Measurements from ENCODE around the gene RPTOR. TPM values are rescaled to one million over a fixed set of nuclear protein-coding genes. Genes with fewer than 3 reads are reported as not detected.
"Not testable (repeated sequence)": the region's sequence is repeated elsewhere in the genome, so short reads cannot be mapped to it uniquely, and the experiment has no call there.

RPTOR gene
- total RNA-seq, 1 donor: 27.9 TPM

DNA sequence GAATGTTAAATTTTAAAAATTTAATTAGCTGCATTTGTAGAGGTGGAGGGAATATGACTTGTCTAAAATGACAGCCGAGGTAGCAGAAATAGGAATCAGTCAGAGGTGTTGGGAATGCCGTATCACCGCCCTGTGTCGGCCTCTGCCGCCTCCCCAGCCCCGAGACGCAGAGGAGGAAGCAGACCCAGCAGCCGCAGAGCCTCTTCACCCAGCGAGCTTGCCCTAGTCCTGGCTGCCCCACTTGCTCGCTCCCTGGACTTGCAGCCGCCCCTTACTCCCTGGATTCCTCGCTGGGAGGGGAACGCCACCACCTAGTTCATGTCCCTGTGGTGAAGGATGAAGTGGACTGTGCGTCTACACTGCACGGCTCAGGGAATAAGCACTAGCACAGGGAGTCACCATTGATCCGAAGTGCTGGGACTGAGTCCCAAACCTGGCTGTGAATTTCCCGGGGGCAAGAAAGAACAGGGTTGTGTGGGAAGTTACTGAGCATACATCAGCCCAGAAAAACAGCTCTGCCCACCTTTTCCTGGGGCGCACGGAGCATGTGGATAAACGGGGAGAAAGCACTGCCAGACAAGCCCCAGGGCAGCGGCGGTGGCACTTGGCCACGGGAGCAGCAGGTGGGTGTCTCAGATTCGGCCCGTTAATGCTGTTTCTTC is 76.8 kb downstream of the RPTOR start:
- H3K27ac ChIP-seq (ENCODE audit: low read depth, low read length): no peak overlapping the region
- no peaks in the 10 kb centered on the region for H3K27me3 ChIP-seq (ENCODE audit: insufficient read depth, low read length)
- H2AFZ ChIP-seq (ENCODE audit: low read length): no peak overlapping the region
- H3K36me3 ChIP-seq (ENCODE audit: insufficient read depth, low read length): no peaks in the 10 kb centered on the region
- H3K9me3 ChIP-seq (ENCODE audit: low read depth, low read length): no peaks in the 10 kb centered on the region
- H3K4me3 ChIP-seq (ENCODE audit: insufficient read depth, low read length): no peak overlapping the region
- H3K4me2 ChIP-seq (ENCODE audit: insufficient read depth, low read length): no peak overlapping the region
- H4K20me1 ChIP-seq (ENCODE audit: insufficient read depth, low read length): peaks cover 23% of the 10 kb centered on the region
- H3K79me2 ChIP-seq (ENCODE audit: insufficient read depth, low read length): peaks cover 50% of the 10 kb centered on the region
- TF ChIP-seq, protein P1, sequence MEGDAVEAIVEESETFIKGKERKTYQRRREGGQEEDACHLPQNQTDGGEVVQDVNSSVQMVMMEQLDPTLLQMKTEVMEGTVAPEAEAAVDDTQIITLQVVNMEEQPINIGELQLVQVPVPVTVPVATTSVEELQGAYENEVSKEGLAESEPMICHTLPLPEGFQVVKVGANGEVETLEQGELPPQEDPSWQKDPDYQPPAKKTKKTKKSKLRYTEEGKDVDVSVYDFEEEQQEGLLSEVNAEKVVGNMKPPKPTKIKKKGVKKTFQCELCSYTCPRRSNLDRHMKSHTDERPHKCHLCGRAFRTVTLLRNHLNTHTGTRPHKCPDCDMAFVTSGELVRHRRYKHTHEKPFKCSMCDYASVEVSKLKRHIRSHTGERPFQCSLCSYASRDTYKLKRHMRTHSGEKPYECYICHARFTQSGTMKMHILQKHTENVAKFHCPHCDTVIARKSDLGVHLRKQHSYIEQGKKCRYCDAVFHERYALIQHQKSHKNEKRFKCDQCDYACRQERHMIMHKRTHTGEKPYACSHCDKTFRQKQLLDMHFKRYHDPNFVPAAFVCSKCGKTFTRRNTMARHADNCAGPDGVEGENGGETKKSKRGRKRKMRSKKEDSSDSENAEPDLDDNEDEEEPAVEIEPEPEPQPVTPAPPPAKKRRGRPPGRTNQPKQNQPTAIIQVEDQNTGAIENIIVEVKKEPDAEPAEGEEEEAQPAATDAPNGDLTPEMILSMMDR (IDR thresholded peaks at IDR 0.05; ENCODE audit: extremely low read depth, low read depth, low read length): no peak
- no peak for DNase-seq (ENCODE audit: insufficient read length, low spot score, missing footprints)
- no peaks in the 10 kb centered on the region for H3K4me1 ChIP-seq (ENCODE audit: insufficient read depth, low read length)

DNA sequence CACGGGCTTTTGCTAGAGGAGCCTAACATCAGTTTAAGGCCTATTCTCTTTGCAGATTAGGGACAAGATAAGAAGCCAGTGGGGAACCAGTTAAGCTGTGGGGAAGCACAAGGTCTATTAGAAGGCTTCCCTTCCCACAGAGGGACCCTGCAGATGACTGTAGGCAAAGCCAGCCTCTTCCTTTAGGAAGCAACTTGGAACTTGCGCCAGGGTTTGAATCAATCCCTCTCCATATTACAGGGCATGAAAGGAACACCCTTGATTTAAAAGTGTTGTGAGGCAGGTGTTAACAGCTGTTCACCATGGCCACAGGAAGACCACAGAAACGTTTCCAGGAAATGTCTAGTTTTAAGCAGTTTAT is 77.3 kb downstream of the RPTOR start:
- TF ChIP-seq, protein P1 (IDR thresholded peaks at IDR 0.05; ENCODE audit: extremely low read depth, low read depth, low read length): no peak
- DNase-seq (ENCODE audit: insufficient read length, low spot score, missing footprints): no peak
- H3K79me2 ChIP-seq (ENCODE audit: insufficient read depth, low read length): peaks cover 50% of the 10 kb centered on the region

DNA sequence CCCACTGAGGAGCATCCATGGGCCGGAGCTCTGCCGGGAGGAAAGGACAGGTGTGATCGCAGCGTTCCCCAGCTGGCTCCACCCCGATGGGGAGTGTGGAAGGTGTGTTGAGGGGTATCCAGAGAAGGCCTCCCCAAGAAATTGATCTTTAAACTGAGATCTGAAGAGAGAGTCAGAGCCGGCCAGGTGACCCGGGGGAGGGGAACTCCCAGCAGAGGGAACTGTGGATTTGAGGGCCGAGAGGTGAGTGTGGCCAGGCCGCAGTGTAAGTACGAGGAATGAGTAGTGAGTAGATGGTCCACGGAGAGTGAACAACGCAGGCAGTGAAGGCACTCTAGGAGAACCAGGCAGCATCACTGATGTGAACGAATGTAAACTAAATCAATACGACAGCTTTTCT is 80.2 kb downstream of the RPTOR start:
- Histone ChIP-seq H3K4me1 (ENCODE audit: insufficient read depth, low read length) (no peaks in the 10 kb centered on the region), H3K4me3 (ENCODE audit: insufficient read depth, low read length) (no peak overlapping the region), H3K4me2 (ENCODE audit: insufficient read depth, low read length) (no peak overlapping the region), H2AFZ (ENCODE audit: low read length) (no peak overlapping the region), H3K27ac (ENCODE audit: low read depth, low read length) (no peak overlapping the region), H3K79me2 (ENCODE audit: insufficient read depth, low read length) (peaks cover 39% of the 10 kb centered on the region), H3K27me3 (ENCODE audit: insufficient read depth, low read length) (no peaks in the 10 kb centered on the region), H3K9me3 (ENCODE audit: low read depth, low read length) (no peaks in the 10 kb centered on the region), H4K20me1 (ENCODE audit: insufficient read depth, low read length) (peaks cover 13% of the 10 kb centered on the region), H3K36me3 (ENCODE audit: insufficient read depth, low read length) (no peaks in the 10 kb centered on the region)
- TF ChIP-seq, protein P1 (IDR thresholded peaks at IDR 0.05; ENCODE audit: extremely low read depth, low read depth, low read length): no peak
- DNase-seq (ENCODE audit: insufficient read length, low spot score, missing footprints): no peak

More for the DNA sequence above, 77.3 kb downstream of the RPTOR start:
- Histone ChIP-seq H3K4me1 (ENCODE audit: insufficient read depth, low read length) (no peaks in the 10 kb centered on the region), H3K9me3 (ENCODE audit: low read depth, low read length) (no peaks in the 10 kb centered on the region), H3K4me2 (ENCODE audit: insufficient read depth, low read length) (no peak overlapping the region), H4K20me1 (ENCODE audit: insufficient read depth, low read length) (peaks cover 23% of the 10 kb centered on the region), H3K27me3 (ENCODE audit: insufficient read depth, low read length) (no peaks in the 10 kb centered on the region), H2AFZ (ENCODE audit: low read length) (no peak overlapping the region), H3K36me3 (ENCODE audit: insufficient read depth, low read length) (no peaks in the 10 kb centered on the region), H3K4me3 (ENCODE audit: insufficient read depth, low read length) (no peak overlapping the region), H3K27ac (ENCODE audit: low read depth, low read length) (no peak overlapping the region)

DNA sequence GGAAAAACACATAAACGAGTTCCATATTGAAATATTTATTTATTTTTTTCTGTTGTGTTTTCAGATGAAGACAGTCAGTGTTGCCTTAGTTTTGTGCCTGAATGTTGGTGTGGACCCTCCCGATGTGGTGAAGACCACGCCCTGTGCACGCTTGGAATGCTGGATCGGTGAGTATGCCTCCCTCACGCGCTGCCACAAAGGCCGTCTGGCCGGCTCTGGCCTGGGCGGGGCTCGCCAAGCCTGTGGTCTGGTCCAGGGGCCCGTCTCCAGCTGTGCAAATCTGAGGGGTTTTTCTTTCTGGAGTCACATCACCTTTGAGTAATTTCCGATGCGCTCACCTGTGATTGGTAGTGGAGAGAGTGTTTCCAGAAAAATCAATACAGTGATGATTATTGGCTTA is 81.0 kb downstream of the RPTOR start:
- TF ChIP-seq, protein P1 (IDR thresholded peaks at IDR 0.05; ENCODE audit: extremely low read depth, low read depth, low read length): no peak
- Histone ChIP-seq H2AFZ (ENCODE audit: low read length) (no peak overlapping the region), H3K79me2 (ENCODE audit: insufficient read depth, low read length) (peaks cover 40% of the 10 kb centered on the region), H3K4me2 (ENCODE audit: insufficient read depth, low read length) (no peak overlapping the region), H3K4me3 (ENCODE audit: insufficient read depth, low read length) (no peak overlapping the region), H3K27ac (ENCODE audit: low read depth, low read length) (no peak overlapping the region), H3K27me3 (ENCODE audit: insufficient read depth, low read length) (no peaks in the 10 kb centered on the region), H3K9me3 (ENCODE audit: low read depth, low read length) (no peaks in the 10 kb centered on the region), H3K36me3 (ENCODE audit: insufficient read depth, low read length) (no peaks in the 10 kb centered on the region), H4K20me1 (ENCODE audit: insufficient read depth, low read length) (peaks cover 16% of the 10 kb centered on the region), H3K4me1 (ENCODE audit: insufficient read depth, low read length) (no peaks in the 10 kb centered on the region)
- no peak for DNase-seq (ENCODE audit: insufficient read length, low spot score, missing footprints)

DNA sequence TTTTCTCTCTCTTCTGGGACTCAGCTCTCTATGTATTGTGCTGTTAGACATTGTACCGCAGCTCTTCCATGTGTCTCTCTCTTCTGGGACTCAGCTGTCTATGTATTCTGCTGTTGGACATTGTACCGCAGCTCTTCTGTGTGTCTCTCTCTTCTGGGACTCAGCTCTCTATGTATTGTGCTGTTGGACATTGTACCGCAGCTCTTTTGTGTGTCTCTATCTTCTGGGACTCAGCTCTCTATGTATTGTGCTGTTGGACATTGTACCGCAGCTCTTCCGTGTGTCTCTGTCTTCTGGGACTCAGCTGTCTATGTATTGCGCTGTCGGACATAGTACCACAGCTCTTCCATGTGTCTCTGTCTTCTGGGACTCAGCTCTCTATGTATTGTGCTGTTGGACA is 84.2 kb downstream of the RPTOR start:
- H4K20me1 ChIP-seq (ENCODE audit: insufficient read depth, low read length): peaks cover 31% of the 10 kb centered on the region
- H3K79me2 ChIP-seq (ENCODE audit: insufficient read depth, low read length): peaks cover 28% of the 10 kb centered on the region
- not testable (repeated sequence) for H3K36me3 ChIP-seq (ENCODE audit: insufficient read depth, low read length); H3K27ac ChIP-seq (ENCODE audit: low read depth, low read length); H3K9me3 ChIP-seq (ENCODE audit: low read depth, low read length); H3K4me2 ChIP-seq (ENCODE audit: insufficient read depth, low read length); H2AFZ ChIP-seq (ENCODE audit: low read length); H3K4me3 ChIP-seq (ENCODE audit: insufficient read depth, low read length); H3K4me1 ChIP-seq (ENCODE audit: insufficient read depth, low read length); DNase-seq (ENCODE audit: insufficient read length, low spot score, missing footprints); H3K27me3 ChIP-seq (ENCODE audit: insufficient read depth, low read length)
